Fibroblast of lung (primary cell): Measurements from ENCODE around the gene TMEM131.
"Not testable (repeated sequence)": the region's sequence is repeated elsewhere in the genome, so short reads cannot be mapped to it uniquely, and the experiment has no call there.

Experiments used
- EZH2 ChIP-seq: IDR thresholded peaks from 2 replicates; pipeline ENCODE4 v1.5.1; 2012; ENCODE audit warnings: low read length, control low read depth, mild to moderate bottlenecking; ENCODE audit errors: missing control alignments
- TF ChIP-seq, protein P1 (sequence below), 2 donors: IDR thresholded peaks in 1 of 2; conservative IDR thresholded peaks in 1 of 2; 1 replicate in 1 of 2; 2 replicates in 1 of 2; pipeline ENCODE4 v1.5.1; 2011 to 2012; ENCODE audit warnings: low read length in 2 of 2, control low read depth in 1 of 2, inconsistent platforms in 1 of 2, low read depth in 1 of 2, mild to moderate bottlenecking in 1 of 2

DNA sequence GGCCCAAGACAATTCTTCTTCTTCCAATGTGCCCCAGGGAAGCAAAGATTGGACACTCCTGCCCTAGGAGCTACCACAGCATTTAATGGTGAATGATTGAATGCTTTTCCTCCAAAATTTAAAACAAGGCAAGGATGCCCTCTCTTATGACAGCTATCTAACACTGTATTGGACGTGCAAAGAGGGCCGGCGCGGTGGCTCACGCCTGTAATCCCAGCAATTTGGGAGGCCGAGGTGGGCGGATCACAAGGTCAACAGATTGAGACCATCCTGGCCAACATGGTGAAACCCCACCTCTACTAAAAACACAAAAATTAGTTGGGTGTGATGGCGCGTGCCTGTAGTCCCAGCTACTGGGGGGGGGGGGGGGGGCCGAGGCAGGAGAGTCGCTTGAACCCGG lies 149.0 kb downstream of the TMEM131 start:
- TF ChIP-seq, protein P1, sequence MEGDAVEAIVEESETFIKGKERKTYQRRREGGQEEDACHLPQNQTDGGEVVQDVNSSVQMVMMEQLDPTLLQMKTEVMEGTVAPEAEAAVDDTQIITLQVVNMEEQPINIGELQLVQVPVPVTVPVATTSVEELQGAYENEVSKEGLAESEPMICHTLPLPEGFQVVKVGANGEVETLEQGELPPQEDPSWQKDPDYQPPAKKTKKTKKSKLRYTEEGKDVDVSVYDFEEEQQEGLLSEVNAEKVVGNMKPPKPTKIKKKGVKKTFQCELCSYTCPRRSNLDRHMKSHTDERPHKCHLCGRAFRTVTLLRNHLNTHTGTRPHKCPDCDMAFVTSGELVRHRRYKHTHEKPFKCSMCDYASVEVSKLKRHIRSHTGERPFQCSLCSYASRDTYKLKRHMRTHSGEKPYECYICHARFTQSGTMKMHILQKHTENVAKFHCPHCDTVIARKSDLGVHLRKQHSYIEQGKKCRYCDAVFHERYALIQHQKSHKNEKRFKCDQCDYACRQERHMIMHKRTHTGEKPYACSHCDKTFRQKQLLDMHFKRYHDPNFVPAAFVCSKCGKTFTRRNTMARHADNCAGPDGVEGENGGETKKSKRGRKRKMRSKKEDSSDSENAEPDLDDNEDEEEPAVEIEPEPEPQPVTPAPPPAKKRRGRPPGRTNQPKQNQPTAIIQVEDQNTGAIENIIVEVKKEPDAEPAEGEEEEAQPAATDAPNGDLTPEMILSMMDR (conservative IDR thresholded peaks at IDR 0.05 in 1 of 2, IDR thresholded peaks at IDR 0.05 in 1 of 2; ENCODE audit: low read depth in 1 of 2, low read length in 2 of 2) = not testable (repeated sequence)
- not testable (repeated sequence) for TF ChIP-seq EZH2
